HG02973 (cell line): ENCODE results near the gene DTD1.

ENCODE experiments used
- ATAC-seq: cut with Tn5 transposase; IDR thresholded peaks from one replicate; pipeline ENCODE4 v1.9.1; 2021; ENCODE audit warnings: moderate library complexity; ENCODE audit not compliant: unreplicated experiment

DTD1 gene

GRCh38 chr20:18698735-18699380 lies 111.0 kb downstream of the DTD1 start:
- ATAC-seq, result no peak

- ATAC-seq, result no peak
Measured at GRCh38 chr20:18701969-18702368, 114.1 kb downstream of the DTD1 start.

- no peak for ATAC-seq
Measured at GRCh38 chr20:18702736-18703135, 114.9 kb downstream of the DTD1 start.

GRCh38 chr20:18705490-18705889 lies 117.6 kb downstream of the DTD1 start:
- ATAC-seq, result no peak

GRCh38 chr20:18705910-18706309 lies 118.1 kb downstream of the DTD1 start:
- no peak for ATAC-seq

GRCh38 chr20:18712131-18712530 lies 124.3 kb downstream of the DTD1 start:
- ATAC-seq, result no peak

GRCh38 chr20:18712882-18713281 lies 125.0 kb downstream of the DTD1 start:
- no peak for ATAC-seq

- no peak for ATAC-seq
Measured at GRCh38 chr20:18715564-18715963, 127.7 kb downstream of the DTD1 start.

GRCh38 chr20:18717062-18717461 lies 129.2 kb downstream of the DTD1 start:
- ATAC-seq, result no peak

- ATAC-seq, result no peak
Measured at GRCh38 chr20:18718129-18718528, 130.3 kb downstream of the DTD1 start.

- ATAC-seq, result no peak
Measured at GRCh38 chr20:18719426-18719825, 131.6 kb downstream of the DTD1 start.

GRCh38 chr20:18721551-18722115 lies 133.8 kb downstream of the DTD1 start:
- ATAC-seq, result no peak

- ATAC-seq, result no peak
Measured at GRCh38 chr20:18722371-18722770, 134.5 kb downstream of the DTD1 start.

GRCh38 chr20:18724077-18724476 lies 136.2 kb downstream of the DTD1 start:
- ATAC-seq, result no peak

GRCh38 chr20:18724788-18725464 lies 137.1 kb downstream of the DTD1 start:
- no peak for ATAC-seq

GRCh38 chr20:18727032-18727508 lies 139.2 kb downstream of the DTD1 start:
- no peak for ATAC-seq

GRCh38 chr20:18728165-18728869 lies 140.5 kb downstream of the DTD1 start:
- peak; percentile 86 for ATAC-seq

GRCh38 chr20:18728870-18729224 lies 141.0 kb downstream of the DTD1 start:
- ATAC-seq, result peak; percentile 28

GRCh38 chr20:18729231-18729825 lies 141.5 kb downstream of the DTD1 start:
- no peak for ATAC-seq

GRCh38 chr20:18731940-18732339 lies 144.1 kb downstream of the DTD1 start:
- no peak for ATAC-seq

GRCh38 chr20:18734525-18735189 lies 146.8 kb downstream of the DTD1 start:
- ATAC-seq, result no peak
